CD4-positive, CD25-positive, alpha-beta regulatory T cell (primary cell): ENCODE results near the gene LRRC1. TPM values are rescaled to one million over a fixed set of nuclear protein-coding genes. Genes with fewer than 3 reads are reported as not detected.

ENCODE experiments used
- ATAC-seq, 2 donors: fragments of 150-1000 bp; cut with Tn5 transposase; one replicate each; pipeline ENCODE4 v1.10.0; 2021; ENCODE audit warnings: low read depth in 2 of 2, moderate number of reproducible peaks in 2 of 2, moderate library complexity in 1 of 2
- DNase-seq, 3 donors: peaks; one replicate each; pipeline versions ENCODE4 v3.0.0 to v3.0.0-alpha.2; 2012 to 2022; ENCODE audit warnings: mixed read lengths in 1 of 3
- H3K27ac ChIP-seq: one replicate; pipeline ENCODE4 v1.7.0; 2013; ENCODE audit warnings: mild to moderate bottlenecking, low read length; ENCODE audit not compliant: insufficient read depth, poor library complexity, severe bottlenecking
- H3K27me3 ChIP-seq: one replicate; pipeline ENCODE4 v1.7.0; 2013; ENCODE audit warnings: low read length; ENCODE audit not compliant: control insufficient read depth, insufficient read depth
- H3K36me3 ChIP-seq: one replicate; pipeline ENCODE4 v1.7.0; 2013; ENCODE audit warnings: mild to moderate bottlenecking, low read length, moderate library complexity; ENCODE audit not compliant: control insufficient read depth, insufficient read depth
- H3K4me1 ChIP-seq: 2 replicates; pipeline ENCODE4 v1.7.0; 2013; ENCODE audit warnings: mild to moderate bottlenecking, low read length; ENCODE audit not compliant: insufficient read depth, control insufficient read depth, poor library complexity, severe bottlenecking
- H3K4me3 ChIP-seq: one replicate; pipeline ENCODE4 v1.7.0; 2013; ENCODE audit warnings: low read depth, mild to moderate bottlenecking, low read length, moderate library complexity
- H3K9me3 ChIP-seq, 2 experiments: 1 replicate in 1 of 2; 2 replicates in 1 of 2; pipeline ENCODE4 v1.7.0; 2013; ENCODE audit warnings: low read length in 2 of 2, mild to moderate bottlenecking in 1 of 2, moderate library complexity in 1 of 2; ENCODE audit not compliant: control insufficient read depth in 2 of 2
- H3K27ac Mint-ChIP-seq, 3 donors: one replicate each; pipeline ENCODE4 v1.8.0; 2020 to 2022; ENCODE audit warnings: mild to moderate bottlenecking in 3 of 3, mixed read lengths in 3 of 3, moderate library complexity in 2 of 3
- H3K27me3 Mint-ChIP-seq: one replicate; pipeline ENCODE4 v1.8.0; 2022; ENCODE audit warnings: mild to moderate bottlenecking, mixed read lengths
- H3K36me3 Mint-ChIP-seq: one replicate; pipeline ENCODE4 v1.8.0; 2020; ENCODE audit warnings: mixed read lengths
- H3K4me1 Mint-ChIP-seq, 4 donors: one replicate each; pipeline ENCODE4 v1.8.0; 2020 to 2022; ENCODE audit warnings: mixed read lengths in 4 of 4, mild to moderate bottlenecking in 1 of 4
- H3K4me3 Mint-ChIP-seq, 4 donors: one replicate each; pipeline ENCODE4 v1.8.0; 2020 to 2022; ENCODE audit warnings: mild to moderate bottlenecking in 4 of 4, mixed read lengths in 4 of 4, moderate library complexity in 3 of 4
- H3K9me3 Mint-ChIP-seq, 7 donors: one replicate each; pipeline ENCODE4 v1.8.0; 2020 to 2022; ENCODE audit warnings: mixed read lengths in 7 of 7, mild to moderate bottlenecking in 3 of 7, moderate library complexity in 2 of 7
- polyA plus RNA-seq, 4 donors: library from polyadenylated mRNA; unstranded; fragments of 300-500 nt; fragmentation: Illumina TruSeq; gene quantifications; one replicate each; pipeline ENCODE4 v1.2.3, GENCODE V29; 2021
- total RNA-seq: library from RNA; stranded (reverse); gene quantifications from one replicate; pipeline ENCODE4 v1.2.3, GENCODE V29; 2022

The LRRC1 gene
- total and polyA plus RNA-seq, 5 donors from 2014 or later = 0.37 to 1.4 (median 1.0) TPM

GRCh38 chr6:53898026-53898795, 103.4 kb downstream of the LRRC1 start:
- no peaks in the 10 kb centered on the region for H3K27me3 Mint-ChIP-seq
- no peak overlapping the region for H3K4me3 Mint-ChIP-seq
- ATAC-seq = no peak
- Histone ChIP-seq H3K27ac (no peak overlapping the region), H3K4me1 (no peaks in the 10 kb centered on the region), H3K4me3 (no peak overlapping the region), H3K27me3 (no peaks in the 10 kb centered on the region), H3K36me3 (no peaks in the 10 kb centered on the region), H3K9me3 (no peaks in the 10 kb centered on the region)
- no peaks in the 10 kb centered on the region for H3K9me3 Mint-ChIP-seq
- peaks cover 0 to 3% (median 0%) of the 10 kb centered on the region in 4 donors for H3K4me1 Mint-ChIP-seq
- peaks cover 11% of the 10 kb centered on the region for H3K36me3 Mint-ChIP-seq
- no peak for DNase-seq
- no peak overlapping the region for H3K27ac Mint-ChIP-seq

GRCh38 chr6:53899512-53899911, 104.7 kb downstream of the LRRC1 start:
- H3K9me3 ChIP-seq = no peaks in the 10 kb centered on the region
- no peaks in the 10 kb centered on the region for H3K4me1 Mint-ChIP-seq
- no peak overlapping the region for H3K4me3 Mint-ChIP-seq
- H3K27me3 ChIP-seq = no peaks in the 10 kb centered on the region
- H3K9me3 Mint-ChIP-seq = no peaks in the 10 kb centered on the region
- no peak overlapping the region for H3K4me3 ChIP-seq
- H3K27ac ChIP-seq = no peak overlapping the region
- no peaks in the 10 kb centered on the region for H3K27me3 Mint-ChIP-seq
- peaks cover 17% of the 10 kb centered on the region for H3K36me3 Mint-ChIP-seq
- ATAC-seq (no peak), DNase-seq (no peak)
- H3K27ac Mint-ChIP-seq = no peak overlapping the region
- H3K36me3 ChIP-seq = no peaks in the 10 kb centered on the region
- H3K4me1 ChIP-seq = no peaks in the 10 kb centered on the region

- H3K4me1 Mint-ChIP-seq = no peaks in the 10 kb centered on the region
Measured at GRCh38 chr6:53903357-53903756, 108.6 kb downstream of the LRRC1 start.

GRCh38 chr6:53906103-53906502, 111.3 kb downstream of the LRRC1 start:
- H3K4me3 ChIP-seq = no peak overlapping the region
- Mint-ChIP-seq H3K27ac (no peak overlapping the region), H3K4me1 (no peaks in the 10 kb centered on the region), H3K9me3 (no peaks in the 10 kb centered on the region), H3K36me3 (peaks cover 10% of the 10 kb centered on the region), H3K27me3 (no peaks in the 10 kb centered on the region), H3K4me3 (no peak overlapping the region)
- ATAC-seq = no peak
- no peak overlapping the region for H3K27ac ChIP-seq
- no peak for DNase-seq
- no peaks in the 10 kb centered on the region for H3K36me3 ChIP-seq
- no peaks in the 10 kb centered on the region for H3K27me3 ChIP-seq
- H3K4me1 ChIP-seq = no peaks in the 10 kb centered on the region
- H3K9me3 ChIP-seq = no peaks in the 10 kb centered on the region

More at GRCh38 chr6:53903357-53903756, 108.6 kb downstream of the LRRC1 start:
- Histone ChIP-seq H3K4me1 (no peaks in the 10 kb centered on the region), H3K36me3 (no peaks in the 10 kb centered on the region), H3K27ac (no peak overlapping the region), H3K4me3 (no peak overlapping the region), H3K9me3 (no peaks in the 10 kb centered on the region), H3K27me3 (no peaks in the 10 kb centered on the region)
- ATAC-seq (no peak), DNase-seq (no peak)
- peaks cover 13% of the 10 kb centered on the region for H3K36me3 Mint-ChIP-seq
- no peaks in the 10 kb centered on the region for H3K9me3 Mint-ChIP-seq
- no peak overlapping the region for H3K27ac Mint-ChIP-seq
- no peaks in the 10 kb centered on the region for H3K27me3 Mint-ChIP-seq
- H3K4me3 Mint-ChIP-seq = no peak overlapping the region

GRCh38 chr6:53906842-53907241, 112.0 kb downstream of the LRRC1 start:
- no peak overlapping the region for H3K4me3 Mint-ChIP-seq
- no peak overlapping the region for H3K27ac ChIP-seq
- no peaks in the 10 kb centered on the region for H3K36me3 ChIP-seq
- H3K27me3 ChIP-seq = no peaks in the 10 kb centered on the region
- H3K4me3 ChIP-seq = no peak overlapping the region
- no peak for ATAC-seq
- no peaks in the 10 kb centered on the region for H3K9me3 ChIP-seq
- H3K9me3 Mint-ChIP-seq = peaks cover 0 to 2% (median 0%) of the 10 kb centered on the region in 7 donors
- no peaks in the 10 kb centered on the region for H3K27me3 Mint-ChIP-seq
- no peaks in the 10 kb centered on the region for H3K4me1 ChIP-seq
- H3K4me1 Mint-ChIP-seq = no peaks in the 10 kb centered on the region
- H3K27ac Mint-ChIP-seq = no peak overlapping the region
- no peak for DNase-seq
- peaks cover 10% of the 10 kb centered on the region for H3K36me3 Mint-ChIP-seq

GRCh38 chr6:53910834-53911233, 116.0 kb downstream of the LRRC1 start:
- ATAC-seq (no peak), DNase-seq (no peak)
- no peak overlapping the region for H3K4me3 Mint-ChIP-seq
- no peaks in the 10 kb centered on the region for H3K36me3 ChIP-seq
- H3K27me3 Mint-ChIP-seq = no peaks in the 10 kb centered on the region
- no peak overlapping the region for H3K27ac ChIP-seq
- peaks cover 0 to 3% (median 0%) of the 10 kb centered on the region in 7 donors for H3K9me3 Mint-ChIP-seq
- no peaks in the 10 kb centered on the region for H3K4me1 ChIP-seq
- H3K27me3 ChIP-seq = no peaks in the 10 kb centered on the region
- no peaks in the 10 kb centered on the region for H3K4me1 Mint-ChIP-seq
- no peak overlapping the region for H3K4me3 ChIP-seq
- no peak overlapping the region for H3K27ac Mint-ChIP-seq
- H3K36me3 Mint-ChIP-seq = peaks cover 7% of the 10 kb centered on the region
- no peaks in the 10 kb centered on the region for H3K9me3 ChIP-seq

GRCh38 chr6:53912661-53913060, 117.9 kb downstream of the LRRC1 start:
- no peak overlapping the region for H3K4me3 Mint-ChIP-seq
- DNase-seq (no peak), ATAC-seq (no peak)
- H3K27ac Mint-ChIP-seq = no peak overlapping the region
- H3K36me3 ChIP-seq = no peaks in the 10 kb centered on the region
- no peaks in the 10 kb centered on the region for H3K4me1 Mint-ChIP-seq
- no peaks in the 10 kb centered on the region for H3K4me1 ChIP-seq
- H3K27ac ChIP-seq = no peak overlapping the region
- no peak overlapping the region for H3K4me3 ChIP-seq
- no peaks in the 10 kb centered on the region for H3K27me3 ChIP-seq
- H3K9me3 ChIP-seq = no peaks in the 10 kb centered on the region
- peaks cover 7% of the 10 kb centered on the region for H3K36me3 Mint-ChIP-seq
- H3K9me3 Mint-ChIP-seq = peaks cover 0 to 3% (median 0%) of the 10 kb centered on the region in 7 donors
- H3K27me3 Mint-ChIP-seq = no peaks in the 10 kb centered on the region

- H3K27ac Mint-ChIP-seq = no peak overlapping the region
- H3K4me1 Mint-ChIP-seq = no peaks in the 10 kb centered on the region
- ATAC-seq (no peak), DNase-seq (no peak)
- Histone ChIP-seq H3K4me3 (no peak overlapping the region), H3K36me3 (no peaks in the 10 kb centered on the region), H3K27me3 (no peaks in the 10 kb centered on the region), H3K9me3 (no peaks in the 10 kb centered on the region), H3K27ac (no peak overlapping the region), H3K4me1 (no peaks in the 10 kb centered on the region)
- H3K27me3 Mint-ChIP-seq = no peaks in the 10 kb centered on the region
- H3K36me3 Mint-ChIP-seq = peaks cover 7% of the 10 kb centered on the region
- no peak overlapping the region for H3K4me3 Mint-ChIP-seq
- peaks cover 0 to 3% (median 0%) of the 10 kb centered on the region in 7 donors for H3K9me3 Mint-ChIP-seq
Measured at GRCh38 chr6:53913286-53913685, 118.5 kb downstream of the LRRC1 start.
